ENCODE data around the gene SLC1A2. TPM values are rescaled to one million over a fixed set of nuclear protein-coding genes. Genes with fewer than 3 reads are reported as not detected.

Gene SLC1A2
- total RNA-seq, 1 experiment from 2014 or later, result 0.11 TPM

DNA sequence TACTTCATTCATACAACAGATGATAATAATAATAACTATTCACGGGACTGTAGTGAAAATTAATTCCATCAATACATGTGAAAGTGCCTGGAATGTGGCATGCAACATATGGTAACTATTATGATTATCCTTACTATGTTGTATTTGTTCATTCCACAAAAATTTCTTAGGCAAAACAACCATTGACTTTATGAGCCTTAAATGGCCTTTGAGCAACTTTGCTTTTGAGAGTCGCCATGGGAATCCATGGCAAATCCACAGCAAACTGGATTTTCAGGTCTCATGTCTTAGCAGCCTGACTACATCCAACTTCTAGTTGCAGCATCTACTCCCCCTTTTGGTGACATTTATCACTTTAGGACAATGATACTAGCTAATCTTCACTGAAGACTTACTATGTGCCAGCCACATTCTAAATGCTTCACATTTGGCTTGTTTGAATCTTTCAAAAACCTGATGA, 56.8 kb downstream of the SLC1A2 start:
- no TSS peak for BruUV-seq (replicated peaks)
- CTCF ChIA-PET, result no interaction called here

DNA sequence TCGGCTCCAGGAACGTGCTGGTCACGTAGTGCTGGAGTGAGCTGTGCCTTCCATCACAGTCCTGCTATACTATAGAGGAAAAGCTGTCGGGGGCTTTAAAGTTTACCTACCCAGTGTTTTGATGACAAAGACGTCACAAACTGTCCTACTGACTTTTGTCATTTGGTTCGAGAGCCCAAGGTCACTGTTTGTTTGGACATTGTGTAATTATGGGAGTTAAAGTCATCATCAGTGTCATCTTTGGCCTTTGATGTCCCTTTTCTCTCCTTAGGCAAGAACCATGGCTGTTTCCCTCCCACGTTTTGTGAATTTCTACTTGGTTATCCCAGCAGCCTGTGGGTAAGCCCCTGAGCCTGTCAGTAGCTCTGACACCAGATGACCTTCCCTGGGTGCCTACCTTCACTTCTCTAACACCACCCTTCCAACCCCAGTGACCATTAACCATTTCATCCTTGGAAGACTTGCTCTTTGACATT, 59.3 kb downstream of the SLC1A2 start:
- intact Hi-C loops (cut with micrococcal nuclease; ENCODE audit: unreplicated experiment), result no loop called here
- no peaks in the 10 kb centered on the region for H3K9me3 ChIP-seq (ENCODE audit: low read depth, low read length, poor library complexity, severe bottlenecking)
- TF ChIP-seq, protein P1, sequence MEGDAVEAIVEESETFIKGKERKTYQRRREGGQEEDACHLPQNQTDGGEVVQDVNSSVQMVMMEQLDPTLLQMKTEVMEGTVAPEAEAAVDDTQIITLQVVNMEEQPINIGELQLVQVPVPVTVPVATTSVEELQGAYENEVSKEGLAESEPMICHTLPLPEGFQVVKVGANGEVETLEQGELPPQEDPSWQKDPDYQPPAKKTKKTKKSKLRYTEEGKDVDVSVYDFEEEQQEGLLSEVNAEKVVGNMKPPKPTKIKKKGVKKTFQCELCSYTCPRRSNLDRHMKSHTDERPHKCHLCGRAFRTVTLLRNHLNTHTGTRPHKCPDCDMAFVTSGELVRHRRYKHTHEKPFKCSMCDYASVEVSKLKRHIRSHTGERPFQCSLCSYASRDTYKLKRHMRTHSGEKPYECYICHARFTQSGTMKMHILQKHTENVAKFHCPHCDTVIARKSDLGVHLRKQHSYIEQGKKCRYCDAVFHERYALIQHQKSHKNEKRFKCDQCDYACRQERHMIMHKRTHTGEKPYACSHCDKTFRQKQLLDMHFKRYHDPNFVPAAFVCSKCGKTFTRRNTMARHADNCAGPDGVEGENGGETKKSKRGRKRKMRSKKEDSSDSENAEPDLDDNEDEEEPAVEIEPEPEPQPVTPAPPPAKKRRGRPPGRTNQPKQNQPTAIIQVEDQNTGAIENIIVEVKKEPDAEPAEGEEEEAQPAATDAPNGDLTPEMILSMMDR (conservative IDR thresholded peaks at IDR 0.05; ENCODE audit: low read depth, low read length), result no peak
- no peak for TF ChIP-seq EZH2 (IDR thresholded peaks at IDR 0.05; ENCODE audit: borderline replicate concordance, low read depth, low read length, poor library complexity, severe bottlenecking)
- H3K27me3 ChIP-seq (replicated peaks; ENCODE audit: insufficient read depth, low read depth, low read length, poor library complexity), result peaks cover 10% of the 10 kb centered on the region
- CTCF ChIA-PET, result no interaction called here
- POLR2A ChIA-PET (ENCODE audit: low non-redundant PET), result no interaction called here
- no peak overlapping the region for H3K4me3 ChIP-seq (ENCODE audit: low read depth, low read length, poor library complexity, severe bottlenecking)
- no peaks in the 10 kb centered on the region for H3K4me1 ChIP-seq (ENCODE audit: insufficient read depth, low read length, poor library complexity, severe bottlenecking)
- no peak overlapping the region for H3K27ac ChIP-seq (ENCODE audit: low read depth, low read length, poor library complexity, severe bottlenecking)
- H3K36me3 ChIP-seq (ENCODE audit: insufficient read depth, low read length, poor library complexity, severe bottlenecking), result no peaks in the 10 kb centered on the region
- DNase-seq (ENCODE audit: low spot score), result no peak
- BruUV-seq (replicated peaks), result no TSS peak

More for the DNA sequence above, 56.8 kb downstream of the SLC1A2 start:
- Histone ChIP-seq H3K27ac (ENCODE audit: low read depth, low read length, poor library complexity, severe bottlenecking) (no peak overlapping the region), H3K9me3 (ENCODE audit: low read depth, low read length, poor library complexity, severe bottlenecking) (no peaks in the 10 kb centered on the region), H3K4me1 (ENCODE audit: insufficient read depth, low read length, poor library complexity, severe bottlenecking) (no peaks in the 10 kb centered on the region), H3K36me3 (ENCODE audit: insufficient read depth, low read length, poor library complexity, severe bottlenecking) (no peaks in the 10 kb centered on the region), H3K27me3 (replicated peaks; ENCODE audit: insufficient read depth, low read depth, low read length, poor library complexity) (peaks cover 32% of the 10 kb centered on the region), H3K4me3 (ENCODE audit: low read depth, low read length, poor library complexity, severe bottlenecking) (no peak overlapping the region)
- POLR2A ChIA-PET (ENCODE audit: low non-redundant PET), result no interaction called here
- TF ChIP-seq EZH2 (IDR thresholded peaks at IDR 0.05; ENCODE audit: borderline replicate concordance, low read depth, low read length, poor library complexity, severe bottlenecking), result no peak
- TF ChIP-seq, protein P1 (conservative IDR thresholded peaks at IDR 0.05; ENCODE audit: low read depth, low read length), result peak; percentile 23; the same call in 1 of the 2 replicates
- no peak for DNase-seq (ENCODE audit: low spot score)
- intact Hi-C loops (cut with micrococcal nuclease; ENCODE audit: unreplicated experiment), result no loop called here

DNA sequence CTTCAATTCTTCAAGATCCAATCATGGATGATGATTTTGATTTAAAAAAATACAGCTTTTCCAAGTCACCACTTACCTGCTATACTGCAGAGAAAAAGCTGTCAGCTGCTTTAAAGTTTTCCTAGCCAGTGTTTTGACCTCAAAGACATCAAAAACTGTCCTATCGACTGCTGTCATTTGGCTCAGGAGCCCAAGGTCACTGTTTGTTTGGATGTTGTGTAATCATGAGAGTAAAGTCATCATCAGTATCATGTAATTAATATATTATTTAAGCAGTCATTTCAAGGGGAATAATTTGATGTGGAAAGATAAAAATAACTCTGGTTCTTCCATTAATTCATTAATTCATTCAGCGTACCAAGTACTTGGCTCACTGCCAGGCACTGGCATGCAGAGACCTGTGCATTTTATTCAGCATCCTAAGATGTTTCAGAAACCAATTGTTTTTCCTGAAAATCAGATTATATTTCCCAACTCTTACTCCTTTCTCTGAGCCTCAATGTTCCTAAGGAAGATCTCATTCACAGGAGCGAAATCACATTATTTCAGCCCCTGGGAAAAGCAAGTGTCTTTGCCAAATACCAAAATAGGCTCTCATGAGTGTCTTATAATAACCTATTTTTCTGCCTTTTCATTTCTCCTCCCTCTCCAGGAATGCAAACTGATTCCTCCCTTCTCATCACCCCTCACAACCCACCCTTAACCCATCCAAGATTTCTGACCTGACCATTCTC, 59.9 kb downstream of the SLC1A2 start:
- Histone ChIP-seq H3K27me3 (replicated peaks; ENCODE audit: insufficient read depth, low read depth, low read length, poor library complexity) (peaks cover 10% of the 10 kb centered on the region), H3K27ac (ENCODE audit: low read depth, low read length, poor library complexity, severe bottlenecking) (no peak overlapping the region), H3K4me1 (ENCODE audit: insufficient read depth, low read length, poor library complexity, severe bottlenecking) (no peaks in the 10 kb centered on the region), H3K4me3 (ENCODE audit: low read depth, low read length, poor library complexity, severe bottlenecking) (no peak overlapping the region), H3K9me3 (ENCODE audit: low read depth, low read length, poor library complexity, severe bottlenecking) (no peaks in the 10 kb centered on the region), H3K36me3 (ENCODE audit: insufficient read depth, low read length, poor library complexity, severe bottlenecking) (no peaks in the 10 kb centered on the region)
- TF ChIP-seq, protein P1 (conservative IDR thresholded peaks at IDR 0.05; ENCODE audit: low read depth, low read length), result no peak
- TF ChIP-seq EZH2 (IDR thresholded peaks at IDR 0.05; ENCODE audit: borderline replicate concordance, low read depth, low read length, poor library complexity, severe bottlenecking), result no peak
- ChIA-PET CTCF (no interaction called here), POLR2A (ENCODE audit: low non-redundant PET) (no interaction called here)
- no peak for DNase-seq (ENCODE audit: low spot score)
- BruUV-seq (replicated peaks), result no TSS peak
- intact Hi-C loops (cut with micrococcal nuclease; ENCODE audit: unreplicated experiment), result no loop called here
